ENCODE measurements around the gene TMEM8B.

- no peak for TF ChIP-seq POLR2A (IDR thresholded peaks at IDR 0.05; ENCODE audit: control extremely low read depth in 1 of 2, low read depth in 2 of 2, low read length in 2 of 2)
- TF ChIP-seq POLR2AphosphoS5 (IDR thresholded peaks at IDR 0.05; ENCODE audit: low read depth, low read length) = no peak
- TF ChIP-seq SRF (IDR thresholded peaks at IDR 0.05; ENCODE audit: low read depth, low read length) = no peak
- no peak for TF ChIP-seq RAD21 (IDR thresholded peaks at IDR 0.05 in 1 of 2, conservative IDR thresholded peaks at IDR 0.05 in 1 of 2; ENCODE audit: low read depth in 2 of 2, low read length in 2 of 2)
These were observed 3.8 kb downstream of the TMEM8B start for GRCh38 chr9:35832814-35833213.
